HG03175 (cell line): ENCODE measurements around the gene TRPC6.
"Not testable (repeated sequence)": the region's sequence is repeated elsewhere in the genome, so short reads cannot be mapped to it uniquely, and the experiment has no call there.

Experiments used
- ATAC-seq: cut with Tn5 transposase; IDR thresholded peaks from one replicate; pipeline ENCODE4 v1.9.1; 2021; ENCODE audit warnings: mild to moderate bottlenecking, moderate library complexity; ENCODE audit not compliant: unreplicated experiment

The TRPC6 gene

DNA sequence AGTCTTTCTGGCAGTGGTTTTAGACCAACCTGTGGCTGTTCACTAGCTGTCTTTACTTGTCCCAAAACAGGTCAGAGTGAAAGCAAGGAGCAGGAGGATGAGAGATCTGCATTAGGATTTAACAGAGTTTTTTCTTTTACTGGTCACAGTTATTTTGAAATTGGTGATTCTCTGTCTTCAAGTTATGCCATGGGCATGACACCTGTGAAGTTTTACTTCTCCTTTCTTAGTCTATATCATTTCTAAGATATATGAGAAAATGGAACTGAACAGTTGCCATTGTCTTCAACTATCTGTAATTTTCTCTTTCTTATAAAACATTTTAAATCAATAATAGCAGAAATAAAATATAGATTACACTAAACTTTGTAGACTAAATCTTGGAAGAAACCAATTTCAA, 60.6 kb downstream of the TRPC6 start:
- no peak for ATAC-seq

DNA sequence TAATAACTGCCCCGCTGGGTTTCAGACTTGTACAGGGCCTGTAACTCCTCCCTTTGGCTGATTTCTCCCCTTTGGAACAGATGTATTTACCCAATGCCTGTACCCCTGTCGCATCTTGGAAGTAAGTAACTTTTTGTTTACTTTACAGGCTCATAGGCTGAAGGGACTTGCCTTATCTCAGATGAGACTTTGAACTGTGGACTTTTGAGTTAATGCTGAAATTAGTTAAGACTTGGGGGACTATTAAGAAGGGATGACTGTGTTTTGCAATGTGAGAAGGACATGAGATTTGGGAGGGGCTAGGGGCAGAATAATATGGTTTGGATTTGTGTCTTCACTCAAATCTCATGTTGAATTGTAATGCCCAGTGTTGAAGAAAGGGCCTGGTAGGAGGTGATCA, 62.0 kb downstream of the TRPC6 start:
- no peak for ATAC-seq

DNA sequence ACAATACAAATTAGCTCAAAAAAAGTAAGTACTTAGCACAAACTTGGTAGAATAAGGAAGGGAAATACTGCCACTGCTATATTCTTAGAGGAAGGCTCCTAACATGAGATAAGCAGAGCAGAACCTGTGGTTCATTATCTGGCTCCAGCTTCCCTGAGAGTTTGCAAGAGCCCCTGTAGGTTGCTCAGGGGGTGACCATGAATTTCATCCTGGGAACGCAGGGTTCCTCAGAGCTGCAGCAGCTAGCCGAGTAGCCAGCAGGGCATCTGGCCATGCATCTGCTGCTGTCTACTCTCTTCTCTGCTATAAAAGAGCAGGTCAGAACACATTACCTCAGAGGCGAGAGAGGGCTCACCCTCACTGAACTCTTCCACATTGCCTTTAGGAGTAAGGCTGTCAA, 67.3 kb downstream of the TRPC6 start:
- ATAC-seq: no peak

DNA sequence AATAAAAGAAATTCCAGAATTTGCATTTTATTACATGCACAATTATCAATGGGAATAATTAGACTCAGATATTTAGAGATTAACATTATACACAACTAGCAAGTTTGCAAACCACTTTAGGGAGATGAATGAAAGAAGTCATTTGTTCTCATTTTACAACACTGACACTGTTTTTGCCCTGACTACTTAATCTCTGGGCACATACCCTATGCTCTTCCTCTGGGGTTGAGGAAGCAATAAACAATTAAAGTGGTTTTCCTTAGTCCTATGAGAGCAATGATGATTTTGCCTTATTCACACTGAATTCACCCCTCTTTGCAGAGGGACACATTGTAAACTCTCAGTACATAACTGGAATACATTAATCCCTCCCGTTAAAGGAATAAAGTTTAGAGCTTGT, 72.7 kb downstream of the TRPC6 start:
- no peak for ATAC-seq

DNA sequence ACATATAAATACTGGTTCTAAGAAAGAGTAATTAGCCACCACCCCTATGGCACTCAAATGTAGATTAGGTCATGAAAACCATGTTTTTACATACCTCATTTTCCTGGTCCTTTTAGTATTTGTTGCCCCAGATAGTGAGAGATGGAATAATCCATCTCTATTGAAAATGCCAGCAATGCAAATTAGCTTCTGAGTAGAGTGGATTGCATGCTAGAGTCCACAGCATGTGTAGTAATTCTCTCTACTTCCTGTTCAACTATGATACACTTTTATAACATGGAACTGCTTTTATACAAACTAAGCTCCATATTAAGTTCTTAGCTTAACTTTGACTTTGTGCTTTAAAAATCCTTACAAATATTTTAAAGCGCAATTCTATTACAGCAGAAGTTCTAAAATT, 73.2 kb downstream of the TRPC6 start:
- ATAC-seq: no peak

DNA sequence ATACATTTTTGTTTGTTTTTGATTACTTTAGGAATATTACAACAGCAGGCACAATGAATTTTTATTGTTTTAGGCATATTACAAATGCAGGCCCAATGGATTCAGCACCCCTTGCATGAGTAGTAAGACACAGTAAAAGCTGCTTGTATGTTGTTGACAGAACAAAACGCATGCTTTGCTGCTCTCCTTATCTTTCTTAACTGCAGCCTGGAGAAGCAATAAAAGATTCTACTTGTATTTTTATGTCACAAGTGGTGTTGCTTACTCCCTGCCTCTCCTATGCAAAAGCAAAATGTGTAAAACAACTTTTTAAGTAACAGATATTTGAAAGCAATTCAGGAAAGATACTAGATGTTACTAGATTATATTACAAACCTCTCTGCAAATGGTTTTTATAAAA, 73.9 kb downstream of the TRPC6 start:
- ATAC-seq: no peak

DNA sequence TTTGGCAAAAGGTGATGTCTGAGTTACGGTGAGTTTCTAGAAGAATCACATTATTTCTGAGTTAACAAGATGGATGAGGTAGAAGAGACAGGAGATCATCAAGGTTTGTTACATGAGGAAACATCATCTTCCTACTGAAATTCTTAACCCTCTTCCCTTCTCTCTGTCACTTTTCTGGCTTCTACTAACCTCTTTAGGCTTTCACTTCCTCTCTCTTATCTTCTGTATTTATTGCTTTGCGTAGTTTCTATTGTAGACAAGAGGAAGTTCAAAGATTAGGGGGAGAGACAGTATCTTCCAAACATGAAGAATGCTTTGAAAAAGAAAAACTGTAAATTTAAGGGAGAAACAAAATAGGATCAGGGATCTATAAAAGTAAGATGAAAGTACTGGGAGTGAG, 75.4 kb downstream of the TRPC6 start:
- no peak for ATAC-seq

DNA sequence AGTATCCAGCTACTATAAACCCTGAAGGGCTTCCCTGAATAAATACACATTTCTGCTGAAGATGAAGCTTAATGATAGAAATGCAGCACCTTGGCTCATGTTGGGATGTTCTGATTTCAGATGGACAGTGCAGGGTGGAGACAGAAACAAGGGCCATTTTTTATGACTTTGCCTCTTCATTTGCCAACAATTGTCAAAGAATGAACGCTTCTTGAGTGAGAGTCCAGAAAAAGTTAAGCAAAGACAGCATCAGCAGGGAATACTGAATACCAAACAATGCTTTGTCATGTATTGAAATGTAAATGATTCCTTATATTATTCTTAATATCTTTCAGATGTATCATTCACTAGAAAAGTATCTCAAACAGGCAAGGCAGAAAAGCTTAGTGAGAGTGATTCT, 84.9 kb downstream of the TRPC6 start:
- no peak for ATAC-seq

DNA sequence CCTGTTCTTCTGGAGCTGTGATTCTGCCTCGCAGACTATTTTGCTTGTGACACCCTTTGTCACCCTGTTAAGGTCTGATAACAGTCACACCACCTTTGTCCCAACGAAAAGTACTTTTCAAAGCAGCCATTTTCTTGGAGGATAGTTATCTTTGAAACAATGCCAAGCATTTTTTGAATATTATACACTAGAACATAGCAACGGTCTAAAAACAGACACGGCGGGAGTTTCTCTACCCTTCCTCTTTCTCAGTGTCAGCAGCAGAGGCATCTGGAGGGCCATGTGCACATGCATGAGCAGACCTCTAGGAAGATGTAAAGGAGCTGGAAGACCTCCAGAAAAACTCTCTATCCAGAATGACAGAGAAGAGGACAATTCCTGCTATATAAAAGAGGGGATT, 86.5 kb downstream of the TRPC6 start:
- no peak for ATAC-seq

DNA sequence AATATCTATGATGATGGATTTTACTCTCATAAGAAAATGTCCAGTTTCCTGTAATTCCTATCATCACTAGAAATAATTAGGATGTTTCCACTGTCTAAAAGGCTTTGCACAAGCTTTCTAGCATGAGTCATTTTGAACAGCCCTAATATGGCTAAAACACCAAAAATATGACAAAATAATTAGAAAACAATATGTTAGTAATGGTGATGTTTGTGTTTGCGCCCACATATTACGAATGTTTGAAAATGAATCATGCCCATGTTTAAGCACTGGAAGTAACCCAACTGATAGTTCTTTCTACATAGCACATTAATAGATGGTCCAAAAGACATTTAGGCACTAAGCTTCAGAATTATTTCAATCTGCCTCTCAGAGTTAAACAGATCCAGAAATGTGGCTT, 96.0 kb downstream of the TRPC6 start:
- no peak for ATAC-seq

DNA sequence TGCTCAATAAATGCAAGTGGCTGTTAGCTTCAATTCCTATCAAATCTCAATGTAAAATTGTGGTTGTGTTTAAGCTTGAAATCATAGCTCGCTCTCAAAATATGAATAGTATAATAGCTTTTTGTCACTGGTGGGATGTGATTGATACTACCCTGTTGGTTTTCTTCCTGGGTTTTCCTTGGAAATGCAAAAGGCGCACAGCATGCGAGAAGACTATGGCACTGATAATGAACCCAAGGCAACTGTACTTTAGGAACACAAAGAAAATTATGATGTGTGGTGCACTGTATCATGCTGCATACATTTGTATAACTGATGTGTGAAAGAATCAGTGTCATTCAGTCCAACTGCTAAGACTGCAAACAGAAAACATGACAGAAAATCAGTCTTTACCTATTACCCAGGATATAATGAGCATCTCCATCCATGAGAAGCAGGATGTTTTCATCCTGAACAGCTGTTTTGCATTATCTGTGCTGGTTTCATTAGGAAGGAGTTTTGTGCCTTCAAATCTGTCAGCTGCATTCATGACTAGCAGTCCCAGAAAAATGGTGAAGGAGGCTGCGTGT, 101.2 kb downstream of the TRPC6 start:
- ATAC-seq: no peak

DNA sequence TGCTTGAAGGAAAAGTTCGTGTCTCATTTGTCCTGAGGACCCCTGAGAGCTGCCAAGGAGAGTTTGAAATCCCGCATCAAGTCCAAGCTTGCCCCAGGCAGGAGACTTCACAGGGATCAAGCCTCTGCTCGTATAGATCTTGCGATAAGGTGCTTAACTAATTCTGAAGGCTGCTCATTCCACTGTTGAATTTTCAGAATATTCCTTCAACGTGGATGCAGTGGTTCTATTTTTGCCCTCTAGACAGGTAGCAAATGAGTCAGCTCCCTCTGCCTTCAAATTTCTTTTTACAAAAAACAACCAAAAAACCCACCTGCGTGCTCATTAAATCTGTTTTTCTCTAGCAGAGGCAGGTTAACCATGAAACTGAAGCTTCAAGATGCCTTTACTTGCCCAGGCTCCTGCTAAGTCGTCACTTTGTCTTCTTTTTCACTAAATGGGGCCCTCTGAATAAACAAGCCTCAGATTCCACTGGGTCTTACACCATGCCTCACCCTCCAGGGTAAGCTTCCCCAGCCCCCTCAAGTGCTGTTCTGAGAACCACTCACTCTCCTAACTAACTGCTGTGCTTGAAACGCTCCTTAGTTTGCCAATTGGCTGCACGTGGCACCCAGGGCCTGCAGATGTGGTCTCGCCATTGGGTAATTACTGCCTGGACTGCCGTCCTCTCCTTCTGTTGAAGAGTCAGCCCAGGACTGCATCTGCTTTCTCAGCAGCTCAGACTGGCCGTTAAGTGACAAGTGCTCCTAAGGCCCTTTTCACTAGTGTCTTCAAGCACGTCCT, 105.0 kb downstream of the TRPC6 start:
- no peak for ATAC-seq

DNA sequence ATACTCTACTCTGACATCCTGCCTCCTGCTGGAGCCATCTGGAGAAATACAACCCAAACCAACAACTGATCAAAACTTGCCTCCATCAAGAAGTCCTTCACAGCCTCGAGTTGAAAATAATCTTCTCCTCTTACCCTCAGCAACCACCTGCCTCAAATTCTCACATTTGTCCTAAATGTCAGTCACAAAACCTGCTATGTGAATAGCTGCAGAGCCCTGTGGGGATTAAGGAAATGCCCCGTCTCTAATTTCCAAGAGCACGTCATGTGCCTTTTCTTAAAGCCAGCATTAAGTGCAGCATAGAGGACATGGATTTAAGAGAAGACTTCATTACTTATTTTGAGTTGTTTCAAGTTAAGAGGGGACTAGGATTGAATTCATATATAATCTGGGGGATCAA, 105.9 kb downstream of the TRPC6 start:
- ATAC-seq: no peak

DNA sequence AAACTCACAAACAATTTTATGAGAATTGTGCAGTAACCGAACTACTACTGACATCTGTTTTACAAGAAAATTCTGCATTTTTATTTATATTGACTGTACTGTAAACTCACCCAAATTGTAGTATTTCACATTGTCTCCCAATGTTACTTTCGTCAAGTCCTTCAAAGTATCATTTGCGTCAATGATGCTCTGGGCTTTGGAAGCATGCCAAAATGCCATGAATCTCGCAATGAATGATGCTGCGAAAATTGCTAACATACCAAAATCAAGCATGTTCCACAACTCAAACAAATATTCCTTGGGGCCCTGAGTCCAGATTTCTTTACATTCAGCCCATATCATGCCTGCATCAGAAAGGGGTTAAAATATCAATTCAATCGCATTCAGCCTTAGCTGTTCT, 107.6 kb downstream of the TRPC6 start:
- ATAC-seq: no peak

DNA sequence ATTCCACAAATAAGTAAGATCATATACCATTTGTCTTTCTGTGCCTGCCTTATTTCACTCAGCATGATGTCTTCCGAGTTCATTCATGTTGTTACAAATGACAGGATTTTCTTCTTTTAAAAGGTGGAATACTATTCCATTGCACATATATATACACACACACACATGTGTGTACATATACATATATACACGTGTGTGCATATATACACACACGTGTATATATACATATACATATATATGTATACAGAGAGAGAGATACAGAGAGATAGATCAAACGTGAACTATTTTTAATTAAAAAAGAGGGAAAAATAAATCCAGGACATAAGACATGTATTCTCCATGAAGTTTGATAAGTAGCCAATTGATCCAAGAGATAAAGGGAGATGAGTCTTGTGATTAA, 108.1 kb downstream of the TRPC6 start:
- no peak for ATAC-seq

DNA sequence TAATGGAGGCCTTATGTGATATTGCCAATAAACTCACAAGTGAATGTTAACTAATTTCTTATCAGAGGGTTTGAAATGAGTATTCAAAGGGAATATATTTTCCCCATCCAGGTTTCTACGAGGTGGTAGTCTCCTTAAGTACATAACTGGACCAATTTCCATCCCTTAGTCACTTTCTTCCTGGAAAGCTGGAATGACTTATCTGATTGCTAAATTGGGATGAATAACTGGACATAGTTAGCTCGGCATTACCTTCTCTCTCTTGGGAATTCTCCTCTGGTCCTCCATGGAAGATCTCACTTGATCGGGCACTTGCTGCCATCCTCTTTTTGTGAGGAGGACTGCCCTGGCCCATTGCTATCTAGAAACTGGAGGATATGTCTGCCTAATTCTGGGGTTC, 109.1 kb downstream of the TRPC6 start:
- no peak for ATAC-seq

DNA sequence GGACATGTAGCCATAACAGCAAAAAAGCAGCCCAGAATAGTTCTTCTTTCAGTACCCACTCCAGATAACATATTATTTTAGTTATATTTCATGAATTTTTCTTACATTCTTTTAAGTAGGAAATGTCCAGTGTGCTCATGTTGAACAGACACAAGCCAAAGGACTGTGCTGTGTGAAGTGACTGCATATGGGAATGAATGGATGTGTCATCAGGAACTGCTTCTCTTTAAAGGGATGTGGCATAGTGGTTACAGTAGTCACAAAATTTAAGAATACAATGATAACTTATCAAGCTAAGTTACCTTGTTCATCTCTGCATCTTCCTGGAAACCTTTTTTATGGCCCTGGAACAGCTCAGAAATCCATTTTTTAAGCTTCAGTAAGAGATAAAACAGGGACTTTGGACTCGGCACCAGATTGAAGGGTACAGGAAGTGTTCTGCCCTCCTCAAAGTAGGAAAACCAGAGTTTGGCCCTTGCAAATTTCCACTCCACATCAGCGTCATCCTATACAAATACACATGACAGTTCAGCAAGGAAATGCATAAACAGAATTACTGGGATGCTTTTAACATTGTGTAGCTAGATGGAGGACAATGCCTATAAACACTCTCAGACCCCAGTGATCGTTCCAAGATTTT, 112.8 kb downstream of the TRPC6 start:
- ATAC-seq: no peak

DNA sequence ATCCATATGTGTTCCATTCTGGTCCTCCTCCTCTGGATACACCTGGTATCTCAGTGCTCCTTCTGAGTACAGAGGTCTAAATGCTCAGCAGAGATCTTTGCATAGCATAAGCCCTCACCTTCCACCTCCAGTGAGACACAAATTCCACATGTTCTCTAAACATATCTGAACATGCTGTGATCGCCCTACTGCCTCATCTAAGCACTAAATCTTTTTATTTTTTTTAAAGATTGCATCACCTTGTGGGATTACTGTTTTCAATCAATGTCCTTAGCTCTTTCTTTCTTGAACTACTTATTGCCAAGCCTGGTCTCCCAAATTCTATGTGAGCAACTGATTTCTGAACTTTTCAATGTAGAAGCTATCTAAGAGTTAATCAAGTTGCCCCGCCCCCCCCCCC, 113.4 kb downstream of the TRPC6 start:
- no peak for ATAC-seq

DNA sequence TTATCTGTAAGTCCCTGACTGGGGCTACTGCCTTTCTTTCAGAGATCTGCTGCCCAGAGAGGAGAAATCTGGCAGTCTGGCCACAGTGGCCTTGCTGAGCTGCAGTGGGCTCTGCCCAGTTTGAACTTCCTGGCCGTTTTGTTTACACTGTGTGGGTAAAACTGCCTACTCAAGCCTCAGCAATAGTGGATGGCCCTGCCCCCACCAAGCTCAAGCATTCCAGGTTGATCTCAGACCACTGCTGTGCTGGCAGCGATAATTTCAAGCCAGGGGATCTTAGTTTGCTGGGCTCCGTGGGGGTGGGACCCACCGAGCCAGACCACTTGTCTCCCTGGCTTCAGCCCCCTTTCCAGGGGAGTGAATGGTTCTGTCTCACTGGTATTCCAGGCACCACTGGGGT, 117.5 kb downstream of the TRPC6 start:
- ATAC-seq: no peak

DNA sequence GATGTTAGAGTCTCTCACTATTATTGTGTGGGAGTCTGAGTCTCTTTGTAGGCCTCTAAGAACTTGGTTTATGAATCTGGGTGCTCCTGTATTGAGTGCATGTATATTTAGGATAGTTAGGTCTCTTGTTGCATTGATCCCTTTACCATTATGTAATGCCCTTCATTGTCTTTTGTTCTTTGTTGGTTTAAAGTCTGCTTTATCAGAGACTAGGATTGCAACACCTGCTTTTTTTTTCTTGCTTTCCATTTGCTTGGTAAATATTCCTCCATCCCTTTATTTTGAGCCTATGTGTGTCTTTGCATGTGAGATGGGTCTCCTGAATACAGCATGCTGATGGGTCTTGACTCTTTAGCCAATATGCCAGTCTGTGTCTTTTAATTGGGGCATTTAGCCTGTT, 119.4 kb downstream of the TRPC6 start:
- not testable (repeated sequence) for ATAC-seq

DNA sequence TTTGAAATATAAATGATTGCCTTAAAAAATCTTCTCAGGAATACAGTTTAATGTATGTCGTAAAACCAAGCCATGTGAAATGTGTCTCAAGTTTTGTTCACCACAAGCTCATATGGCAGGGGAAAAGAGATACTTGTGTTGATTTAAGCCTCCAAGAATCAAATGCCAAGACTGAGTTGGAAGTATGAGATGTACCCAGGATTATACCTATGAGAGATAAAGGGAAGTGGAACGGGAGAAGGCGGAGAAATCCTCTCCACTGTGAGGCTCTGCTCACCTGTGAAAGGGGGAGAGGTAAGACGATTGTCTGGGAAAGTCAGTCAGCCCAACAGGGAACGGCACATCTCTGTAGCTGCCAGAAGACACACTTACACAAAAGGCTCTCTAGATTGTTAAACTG, 124.8 kb downstream of the TRPC6 start:
- ATAC-seq: no peak

DNA sequence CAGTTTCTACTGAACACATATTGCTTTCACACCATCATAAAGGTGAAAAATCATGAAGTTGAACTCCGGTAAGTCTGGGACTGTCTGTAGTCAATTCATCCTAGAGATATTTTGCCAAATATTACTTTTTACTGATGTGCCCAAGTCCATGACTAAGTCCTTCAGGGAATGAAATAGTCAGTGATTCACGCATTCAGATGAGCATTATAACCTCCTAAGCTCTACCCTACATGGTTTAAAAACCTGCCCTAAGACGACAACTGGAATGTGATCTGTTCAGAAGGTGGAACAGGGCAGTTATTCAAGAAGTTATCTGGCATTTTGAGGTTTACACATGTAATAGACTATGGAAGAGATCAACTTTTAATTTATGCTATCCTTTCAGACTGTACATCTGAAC, 125.6 kb downstream of the TRPC6 start:
- no peak for ATAC-seq

DNA sequence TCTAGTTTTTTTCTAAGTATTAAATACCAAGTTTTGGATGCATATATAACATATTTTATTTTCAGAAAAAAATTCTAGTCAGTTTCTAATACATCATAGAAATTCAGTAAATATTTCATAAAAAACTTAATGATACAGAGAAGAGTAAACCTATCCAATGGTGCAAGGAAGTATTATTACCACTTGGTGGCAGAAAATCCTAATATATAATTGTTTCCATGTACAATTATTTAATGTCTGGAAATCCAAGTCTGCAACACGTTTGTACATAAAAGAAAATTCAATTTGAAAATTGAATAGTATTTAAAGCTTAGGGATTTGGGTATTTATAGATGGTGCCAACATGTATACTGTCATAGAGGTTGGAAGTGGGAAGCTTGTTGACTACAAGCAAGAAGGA, 127.0 kb downstream of the TRPC6 start:
- ATAC-seq: no peak
